A549 (cell line): ENCODE measurements around the gene DPYD. TPM values are rescaled to one million over a fixed set of nuclear protein-coding genes. Genes with fewer than 3 reads are reported as not detected.

Experiments used
- ATAC-seq, 2 experiments: fragments of 200-7000 bp in 1 of 2; fragments of >200 bp in 1 of 2; cut with Nextera tagmentation in 1 of 2; cut with Tn5 transposase in 1 of 2; 3 replicates each; pipeline versions ENCODE4 v1.8.0 to v1.9.1; 2018 to 2020; ENCODE audit warnings: mild to moderate bottlenecking in 1 of 2, moderate library complexity in 1 of 2
- CTCF ChIA-PET: fragments of 300-600 bp; sonication (Branson Sonifier 250); formaldehyde crosslinking; extraction: SDS; loops from one replicate; lab custom pipeline; 2021; ENCODE audit warnings: antibody characterized with exemption, inconsistent platforms; lab: Yijun Ruan, JAX
- POLR2A ChIA-PET: fragments of 350-600 bp; formaldehyde crosslinking; extraction: SDS; loops from one replicate; lab custom pipeline; 2021; ENCODE audit warnings: antibody characterized with exemption, inconsistent platforms; lab: Yijun Ruan, JAX
- DNase-seq, 2 experiments: peaks; one replicate each; pipeline versions ENCODE4 v3.0.0 to v3.0.0-alpha.2; 2011 to 2016; ENCODE audit warnings: low read depth in 1 of 2, low spot score in 1 of 2
- FAIRE-seq: peaks from 2 replicates; lab custom pipeline; 2011; peaks lifted over from hg19 to GRCh38; lab: Jason Lieb, UNC
- H3K27ac ChIP-seq, 2 experiments: fragments of >200 bp; sonication (Bioruptor Twin); formaldehyde crosslinking; 3 replicates each; pipeline ENCODE4 v1.5.1; 2016 to 2017
- H3K4me1 ChIP-seq: fragments of >200 bp; sonication (Bioruptor Twin); formaldehyde crosslinking; 3 replicates; pipeline ENCODE4 v1.6.1; 2016
- H3K4me2 ChIP-seq: fragments of >200 bp; sonication (Bioruptor Twin); formaldehyde crosslinking; 3 replicates; pipeline ENCODE4 v1.6.1; 2016
- H3K4me3 ChIP-seq: fragments of >200 bp; sonication (Bioruptor Twin); formaldehyde crosslinking; 3 replicates; pipeline ENCODE4 v1.5.1; 2016
- H3K9me3 ChIP-seq: fragments of >200 bp; sonication (Bioruptor Twin); formaldehyde crosslinking; 3 replicates; pipeline ENCODE4 v1.6.1; 2016
- CTCF ChIP-seq: fragments of >200 bp; sonication (Bioruptor Twin); formaldehyde crosslinking; IDR thresholded peaks from 3 replicates; pipeline ENCODE4 v1.5.1; 2016
- E2F6 ChIP-seq: IDR thresholded peaks from 2 replicates; pipeline ENCODE4 v1.6.1; 2012; ENCODE audit warnings: low read depth, borderline replicate concordance
- ELK1 ChIP-seq: fragments of 150-350 bp; IDR thresholded peaks from 2 replicates; pipeline ENCODE4 v1.6.1; 2014; ENCODE audit warnings: low read depth, mild to moderate bottlenecking, low read length
- ESRRA ChIP-seq: fragments of 150-350 bp; IDR thresholded peaks from 2 replicates; pipeline ENCODE4 v1.6.1; 2014; ENCODE audit warnings: mild to moderate bottlenecking, low read length, borderline replicate concordance
- FOSL2 ChIP-seq, 2 experiments: fragments of 450-650 bp in 1 of 2; fragments of >200 bp in 1 of 2; sonication (Bioruptor Twin) in 1 of 2; formaldehyde crosslinking; IDR thresholded peaks; 2 replicates each; pipeline versions ENCODE4 v1.5.0 to v1.6.1; 2016 to 2020; ENCODE audit warnings: mild to moderate bottlenecking in 1 of 2, moderate library complexity in 1 of 2
- HEYL ChIP-seq: fragments of 250-450 bp; sonication (Bioruptor Pico); IDR thresholded peaks from 2 replicates; pipeline ENCODE4 v1.8.0; 2021; ENCODE audit warnings: mild to moderate bottlenecking, moderate library complexity
- HMGXB4 ChIP-seq: fragments of 250-450 bp; sonication (Bioruptor Pico); IDR thresholded peaks from 2 replicates; pipeline ENCODE4 v1.5.0; 2021; ENCODE audit warnings: mild to moderate bottlenecking, moderate library complexity, borderline replicate concordance
- HOXA7 ChIP-seq: fragments of 250-450 bp; sonication (Bioruptor Pico); IDR thresholded peaks from 2 replicates; pipeline ENCODE4 v1.5.0; 2020; ENCODE audit warnings: mild to moderate bottlenecking, moderate library complexity
- HOXB5 ChIP-seq: fragments of 250-450 bp; sonication (Bioruptor Pico); IDR thresholded peaks from 2 replicates; pipeline ENCODE4 v1.5.0; 2020; ENCODE audit warnings: mild to moderate bottlenecking, moderate library complexity
- JUN ChIP-seq, 2 experiments: fragments of >200 bp; sonication (Bioruptor Twin); formaldehyde crosslinking; IDR thresholded peaks; 2 replicates in 1 of 2; 3 replicates in 1 of 2; pipeline ENCODE4 v1.6.1; 2016 to 2017
- JUNB ChIP-seq: fragments of >200 bp; sonication (Bioruptor Twin); formaldehyde crosslinking; IDR thresholded peaks from 2 replicates; pipeline ENCODE4 v1.6.1; 2016
- MAX ChIP-seq: IDR thresholded peaks from 2 replicates; pipeline ENCODE4 v1.6.1; 2012
- MYC ChIP-seq: IDR thresholded peaks from 2 replicates; pipeline ENCODE4 v1.6.1; 2012; ENCODE audit warnings: mild to moderate bottlenecking, inconsistent platforms, low read length, improper control_type of control experiment, borderline replicate concordance
- NFE2L2 ChIP-seq: fragments of 150-350 bp; conservative IDR thresholded peaks from 2 replicates; pipeline ENCODE4 v1.6.1; 2014; ENCODE audit warnings: low read length
- PBX3 ChIP-seq: IDR thresholded peaks from 2 replicates; pipeline ENCODE4 v1.6.1; 2012
- POLR2A ChIP-seq: IDR thresholded peaks from 2 replicates; pipeline ENCODE4 v1.6.1; 2012; ENCODE audit warnings: mild to moderate bottlenecking, low read length
- RNF2 ChIP-seq: fragments of 200-600 bp; sonication (generic); IDR thresholded peaks from 2 replicates; pipeline ENCODE4 v1.6.1; 2016; ENCODE audit warnings: low read depth, mild to moderate bottlenecking, antibody characterized with exemption, moderate library complexity, borderline replicate concordance
- SMC3 ChIP-seq: fragments of >200 bp; sonication (Bioruptor Twin); formaldehyde crosslinking; IDR thresholded peaks from 3 replicates; pipeline ENCODE4 v1.6.1; 2018; ENCODE audit warnings: inconsistent platforms
- SREBF2 ChIP-seq: fragments of 450-650 bp; IDR thresholded peaks from 2 replicates; pipeline ENCODE4 v1.6.1; 2014; ENCODE audit warnings: mild to moderate bottlenecking, moderate library complexity
- ZNF302 ChIP-seq: fragments of 250-450 bp; sonication (Bioruptor Pico); IDR thresholded peaks from 2 replicates; pipeline ENCODE4 v1.9.0; 2021; ENCODE audit warnings: inconsistent platforms, mild to moderate bottlenecking, moderate library complexity
- ZSCAN20 ChIP-seq: fragments of 250-450 bp; sonication (Bioruptor Pico); IDR thresholded peaks from 2 replicates; pipeline ENCODE4 v1.8.0; 2022; ENCODE audit warnings: mild to moderate bottlenecking, moderate library complexity
- WGBS: methylation state at CpG from one replicate; pipeline ENCODE4 v1.1.6; 2017; ENCODE audit errors: missing lambda C conversion rate; 5-methylcytosine and 5-hydroxymethylcytosine counted together
- polyA plus RNA-seq, 4 experiments: library from polyadenylated mRNA; depleted of rRNA in 3 of 4; stranded (reverse); fragments of >200 nt; fragmentation: RNase III in 1 of 4; extraction: RNeasy Plus Mini Kit Qiagen cat#74134 plus additional on column Dnase treatment in 1 of 4; gene quantifications; 2 replicates in 3 of 4; 3 replicates in 1 of 4; pipeline ENCODE4 v1.2.3, GENCODE V29; 2011 to 2017

DPYD gene
- polyA plus RNA-seq, 2 of the 4 experiments (the other 2 are of a cell fraction), result 5.9 to 7.5 TPM

GRCh38 chr1:97262842-97263241, 658.0 kb downstream of the DPYD start:
- WGBS, result 82% methylated on average over 1 of the region's 1 CpG
- CTCF ChIA-PET, result no interaction called here
- POLR2A ChIA-PET, result no interaction called here
- ATAC-seq (no peak), FAIRE-seq (no peak), DNase-seq (no peak)
- Histone ChIP-seq H3K4me2 (no peak overlapping the region), H3K9me3 (no peaks in the 10 kb centered on the region), H3K27ac (no peak overlapping the region), H3K4me3 (no peak overlapping the region), H3K4me1 (no peaks in the 10 kb centered on the region)
- TF ChIP-seq SREBF2 (no peak), E2F6 (no peak), PBX3 (no peak), RNF2 (no peak), MAX (no peak), HEYL (no peak), FOSL2 (IDR thresholded peaks at IDR 0.05) (no peak), FOSL2 (CRISPR knock-in tag; IDR thresholded peaks at IDR 0.05) (no peak), MYC (no peak), HOXA7 (CRISPR knock-in tag) (no peak), SMC3 (no peak)

GRCh38 chr1:97258597-97258996, 662.2 kb downstream of the DPYD start:
- Histone ChIP-seq H3K9me3 (no peaks in the 10 kb centered on the region), H3K4me1 (no peaks in the 10 kb centered on the region), H3K4me2 (no peak overlapping the region), H3K27ac (no peak overlapping the region), H3K4me3 (no peak overlapping the region)
- DNase-seq, result no peak
- WGBS, result 86% methylated on average over 1 of the region's 1 CpG
- CTCF ChIA-PET, result interaction anchor here (1.0 kb wide), 1 partner anchor 15 kb away, joined by 3 read pairs; no protein-coding TSS in a partner anchor
- POLR2A ChIA-PET, result no interaction called here
- ATAC-seq, result no peak
- no peak for FAIRE-seq
- no peak for TF ChIP-seq POLR2A
- no peak for TF ChIP-seq HMGXB4
- TF ChIP-seq HOXA7 (CRISPR knock-in tag), result no peak
- TF ChIP-seq PBX3, result no peak
- TF ChIP-seq JUN (IDR thresholded peaks at IDR 0.05), result no peak
- TF ChIP-seq JUNB, result no peak
- no peak for TF ChIP-seq HOXB5 (CRISPR knock-in tag)
- TF ChIP-seq CTCF, result no peak
- TF ChIP-seq ESRRA, result no peak
- no peak for TF ChIP-seq ZNF302 (CRISPR knock-in tag)
- no peak for TF ChIP-seq NFE2L2
- TF ChIP-seq ELK1, result no peak
- TF ChIP-seq ZSCAN20 (CRISPR knock-in tag), result no peak
- TF ChIP-seq MYC, result no peak
